ENCODE measurements around the gene TMEM202.

DNA sequence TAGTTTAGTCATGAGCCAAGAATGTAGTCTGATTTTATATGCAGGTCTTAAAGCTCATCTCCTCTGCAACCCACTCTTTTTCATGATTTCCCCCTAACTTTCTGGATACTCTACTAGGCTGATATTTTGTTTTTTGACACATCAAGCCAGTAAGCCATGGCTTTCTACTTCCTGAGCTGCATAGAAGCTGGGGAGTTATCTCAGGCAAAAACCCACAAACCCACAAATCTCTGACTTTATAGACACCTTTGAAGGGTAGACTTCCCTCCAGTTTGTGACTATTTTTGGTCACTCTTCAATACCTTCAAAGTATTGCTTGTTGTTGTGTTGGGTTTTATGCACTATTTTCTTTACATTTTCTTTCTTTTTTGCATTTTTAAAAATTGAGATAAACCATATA lies 28.6 kb downstream of the TMEM202 start:
- TF ChIP-seq CTCF (IDR thresholded peaks at IDR 0.05; ENCODE audit: low read length) (no peak), EZH2 (optimal IDR thresholded peaks at IDR 0.05; ENCODE audit: low read depth, low read length) (no peak), EZH2phosphoT487 (IDR thresholded peaks at IDR 0.05; ENCODE audit: low read length) (no peak)

Measured in MM.1S (cell line).